GM21529 (cell line): ENCODE results near the gene CMC2.

Experiments used
- ATAC-seq: cut with Tn5 transposase; IDR thresholded peaks from one replicate; pipeline ENCODE4 v1.9.1; 2021; ENCODE audit not compliant: unreplicated experiment

CMC2 gene

DNA sequence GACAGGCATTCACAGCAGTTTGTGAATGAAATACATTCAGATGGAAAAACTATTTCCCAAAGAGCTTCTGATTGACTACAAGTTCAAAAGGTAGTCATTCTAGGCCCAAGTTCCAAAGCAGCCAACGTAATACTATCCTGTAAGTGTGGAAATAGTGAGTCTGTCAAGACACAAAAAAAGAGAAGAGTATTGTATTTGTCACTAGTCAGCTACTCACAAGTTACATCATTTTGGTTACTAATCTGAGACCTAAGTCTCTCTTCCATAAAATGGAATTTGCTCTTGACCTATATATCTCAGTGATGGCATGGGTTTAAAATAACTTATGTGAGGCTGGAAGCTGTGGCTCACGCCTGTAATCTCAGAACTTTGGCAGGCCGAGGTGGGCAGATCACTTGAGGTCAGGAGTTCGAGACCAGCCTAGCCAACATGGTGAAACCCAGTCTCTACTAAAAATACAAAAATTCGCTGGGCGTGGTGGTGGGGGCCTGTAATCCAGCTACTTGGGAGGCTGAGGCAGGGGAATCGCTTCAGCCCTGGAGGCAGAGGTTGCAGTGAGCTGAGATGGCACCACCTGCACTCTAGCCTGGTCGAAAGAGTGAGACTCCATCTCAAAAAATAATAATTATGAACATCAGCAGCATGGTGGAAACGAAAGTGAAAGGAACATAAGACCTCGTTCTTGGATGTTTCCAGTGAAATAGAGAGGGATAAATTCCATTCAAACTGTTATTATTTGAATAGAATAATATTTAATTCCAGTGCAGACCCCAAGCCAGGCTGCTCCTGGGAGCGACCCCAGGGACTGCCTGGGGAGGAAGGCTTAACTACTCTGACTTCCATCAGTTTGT, 2.9 kb downstream of the CMC2 start:
- ATAC-seq, result no peak

GRCh38 chr16:81003064-81003463, 3.6 kb downstream of the CMC2 start:
- ATAC-seq, result no peak

GRCh38 chr16:81001330-81001729, 5.4 kb downstream of the CMC2 start:
- ATAC-seq, result no peak

GRCh38 chr16:81000873-81001272, 5.8 kb downstream of the CMC2 start:
- no peak for ATAC-seq

GRCh38 chr16:80997964-80998620, 8.6 kb downstream of the CMC2 start:
- ATAC-seq, result no peak

DNA sequence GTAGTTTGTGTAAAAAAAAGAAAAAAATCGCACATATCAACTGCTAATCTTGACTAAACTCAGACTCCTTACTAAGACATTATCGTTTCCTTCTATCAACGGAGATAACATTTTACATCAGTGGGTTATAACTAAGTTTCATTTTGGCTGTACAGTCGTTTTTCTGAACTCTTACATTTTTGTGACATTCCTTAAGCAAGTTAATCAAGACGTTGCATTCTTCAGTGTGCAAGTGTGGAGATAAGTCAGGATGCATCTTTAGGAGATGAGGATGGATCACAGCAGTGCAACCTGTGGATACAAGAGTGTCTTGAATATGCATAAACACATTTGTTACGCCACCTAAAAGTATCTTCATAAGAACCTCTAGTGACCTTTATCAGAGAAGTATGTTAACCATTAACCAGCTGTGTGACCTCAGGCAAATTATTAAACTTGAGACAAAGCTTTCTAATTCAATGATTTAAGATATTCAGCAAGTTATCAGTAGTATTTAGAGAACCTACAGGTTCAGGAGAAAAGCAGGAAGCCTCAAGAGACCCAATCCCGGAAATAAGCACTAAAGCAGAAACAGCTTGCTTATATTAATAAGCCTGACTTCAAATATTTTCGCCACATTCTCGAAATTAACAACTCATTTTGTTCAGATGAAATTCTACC, 9.4 kb downstream of the CMC2 start:
- ATAC-seq, result peak; percentile 73

- no peak for ATAC-seq
Measured at GRCh38 chr16:80996688-80997138, 10.0 kb downstream of the CMC2 start.

- ATAC-seq, result no peak
Measured at GRCh38 chr16:80994451-80994850, 12.2 kb downstream of the CMC2 start.

GRCh38 chr16:80993834-80994233, 12.9 kb downstream of the CMC2 start:
- no peak for ATAC-seq

DNA sequence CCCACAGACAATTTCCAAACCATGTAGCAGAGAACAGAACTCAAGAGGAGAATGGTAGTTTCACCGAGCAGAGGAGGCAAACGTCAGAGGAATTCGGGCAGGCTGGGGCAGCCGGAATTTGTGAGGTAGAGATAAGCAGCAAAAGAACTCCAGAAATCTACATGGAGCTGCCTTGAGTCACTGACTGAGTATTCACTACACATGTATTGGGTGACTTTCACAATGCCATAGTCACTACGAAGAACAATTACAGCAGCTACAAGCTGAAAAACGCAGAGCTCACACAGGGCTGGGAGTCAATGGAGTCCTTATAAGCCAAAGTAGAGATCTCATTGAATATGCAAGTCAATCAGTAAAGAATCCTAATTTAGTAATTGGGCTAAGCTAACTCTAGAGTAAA, 13.4 kb downstream of the CMC2 start:
- ATAC-seq, result no peak

- ATAC-seq, result no peak
Measured at GRCh38 chr16:80992676-80993293, 13.9 kb downstream of the CMC2 start.

DNA sequence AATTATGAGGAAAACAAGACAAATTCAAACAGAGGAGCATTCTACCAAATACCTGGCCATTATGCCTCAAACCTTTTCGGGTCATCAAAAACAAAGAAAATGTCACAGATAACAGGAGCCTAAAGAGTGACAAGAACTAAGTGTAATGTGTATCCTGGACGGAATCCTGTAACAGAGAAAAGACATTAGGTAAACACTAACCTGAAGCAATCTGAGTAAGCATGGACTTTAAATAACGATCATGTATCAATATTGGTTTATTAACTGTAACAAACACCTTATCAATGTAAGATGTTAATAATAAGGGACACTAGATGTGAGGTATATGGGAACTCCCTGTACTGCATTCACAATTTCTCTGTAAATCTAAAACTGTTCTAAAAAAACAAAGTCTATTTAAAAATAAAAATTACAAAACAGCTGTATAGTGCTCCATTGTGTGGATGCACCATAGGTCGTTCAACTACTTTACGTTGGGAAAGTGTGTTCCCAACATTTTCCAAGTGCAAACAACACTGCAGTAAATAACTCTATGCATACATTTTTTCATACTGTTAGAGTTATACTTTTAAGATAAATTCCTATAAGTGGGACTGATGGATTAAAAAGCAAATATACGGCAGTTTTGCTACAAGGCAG, 14.8 kb downstream of the CMC2 start:
- no peak for ATAC-seq

DNA sequence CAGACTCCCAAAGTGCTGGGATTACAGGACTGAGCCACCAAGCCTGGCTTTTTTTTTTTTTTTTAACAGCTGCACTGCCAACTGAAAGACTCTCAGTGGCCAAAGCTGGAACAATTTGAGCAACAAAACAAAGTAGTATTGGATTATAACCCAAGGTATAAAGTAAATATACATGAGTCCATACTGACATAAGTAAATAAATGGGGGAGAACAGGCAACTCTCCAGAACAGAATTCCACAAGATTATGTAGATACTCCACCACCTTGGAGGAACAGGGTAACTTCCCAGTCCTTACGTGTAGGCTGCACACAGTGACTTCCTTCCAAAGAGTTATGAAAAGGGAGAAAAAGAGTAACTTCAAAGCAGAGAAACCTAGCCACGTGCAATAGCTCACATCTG, 15.7 kb downstream of the CMC2 start:
- no peak for ATAC-seq

- ATAC-seq, result no peak
Measured at GRCh38 chr16:80990577-80990976, 16.1 kb downstream of the CMC2 start.

GRCh38 chr16:80989801-80990200, 16.9 kb downstream of the CMC2 start:
- ATAC-seq, result no peak

- ATAC-seq, result no peak
Measured at GRCh38 chr16:80988756-80989155, 17.9 kb downstream of the CMC2 start.

DNA sequence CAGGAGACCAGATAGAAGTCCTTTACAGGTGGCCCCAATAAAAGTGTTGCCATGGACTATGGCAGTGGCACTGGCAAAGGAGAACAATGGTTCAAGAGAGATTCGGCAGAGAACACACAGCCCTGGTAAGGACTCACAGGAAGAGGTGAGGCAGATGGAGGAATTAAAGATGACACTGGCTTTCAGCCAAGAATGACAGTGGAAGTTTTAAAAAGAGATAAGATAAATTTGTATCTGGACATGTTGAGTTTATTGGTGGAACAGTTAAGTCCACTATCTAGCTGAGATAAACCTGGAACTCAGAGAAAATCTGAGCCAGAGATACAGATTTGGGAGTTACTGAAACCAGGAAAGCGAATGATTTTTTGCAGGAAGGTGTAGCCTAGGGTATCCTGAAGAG, 20.1 kb downstream of the CMC2 start:
- ATAC-seq, result no peak

DNA sequence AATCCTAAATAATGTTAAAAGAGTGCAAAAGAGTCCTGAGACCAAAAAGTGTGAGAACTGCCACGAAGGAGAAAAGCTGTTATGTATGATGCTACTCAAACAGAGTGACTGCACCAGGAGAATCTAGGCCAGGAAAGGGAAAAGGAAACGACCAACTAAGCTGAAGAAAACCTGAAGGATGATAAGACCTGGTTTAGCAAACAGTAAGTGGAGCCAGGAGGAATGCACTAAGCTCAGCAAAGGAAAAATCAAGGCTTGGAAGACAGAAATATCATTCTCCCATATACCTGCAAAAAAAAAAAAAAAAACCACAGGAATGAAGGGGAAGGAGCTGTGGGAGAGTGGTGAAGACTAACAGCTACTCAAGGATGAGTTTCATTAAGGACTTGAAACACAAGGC, 21.1 kb downstream of the CMC2 start:
- ATAC-seq, result no peak

DNA sequence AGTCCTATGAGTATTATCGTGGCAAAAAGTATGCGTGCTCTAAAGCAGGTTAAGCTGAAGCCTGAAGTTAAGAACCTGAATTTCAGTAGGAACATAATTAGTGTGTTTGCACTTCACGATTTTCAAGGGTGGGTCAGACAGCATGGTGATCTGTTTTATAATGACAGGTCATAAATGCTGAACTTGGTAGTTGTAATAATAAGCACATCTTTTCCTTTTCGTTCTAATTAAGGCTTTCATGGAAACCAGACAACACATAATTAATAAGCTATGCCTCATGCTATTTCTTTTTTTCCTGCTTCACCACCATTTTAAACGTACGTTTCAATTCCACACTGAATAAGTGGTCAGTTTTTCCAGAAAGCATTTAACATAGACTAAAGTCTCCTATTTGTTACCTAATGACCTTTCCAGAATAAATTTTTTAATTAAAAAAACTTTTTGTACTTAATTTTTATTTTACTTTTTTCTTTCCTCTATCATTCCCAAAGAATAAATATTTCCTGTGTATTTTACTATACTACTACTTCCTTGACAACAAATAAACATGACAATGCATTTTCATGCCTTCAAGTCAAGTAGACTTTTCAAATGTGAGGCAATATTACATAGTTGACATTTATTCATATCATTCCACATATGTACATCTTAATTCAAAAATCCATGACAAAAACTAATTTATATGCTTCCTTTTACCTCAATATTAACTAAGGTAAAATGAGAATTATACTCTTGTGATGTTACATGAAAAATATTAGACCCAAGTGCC, 22.4 kb downstream of the CMC2 start:
- ATAC-seq, result no peak

DNA sequence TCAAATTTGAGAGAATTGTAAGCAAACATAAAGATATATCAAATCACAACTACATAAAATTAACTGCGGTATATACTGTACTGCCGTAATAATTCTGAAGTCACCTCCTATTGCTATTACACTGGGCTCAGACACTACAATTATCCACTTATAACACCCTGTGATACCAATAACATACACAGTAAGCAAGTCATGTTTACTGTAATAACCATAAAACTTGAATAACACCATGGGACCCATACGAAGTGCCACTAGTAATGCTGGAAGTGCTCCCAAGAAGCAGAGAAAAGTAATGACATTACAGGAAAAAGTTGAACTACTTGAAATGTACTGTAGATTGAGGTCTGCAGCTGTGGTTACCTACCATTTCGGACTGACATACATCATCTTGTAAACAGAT, 24.0 kb downstream of the CMC2 start:
- no peak for ATAC-seq
